Measurements from ENCODE around the gene INPP5B.
"Not testable (repeated sequence)": the region's sequence is repeated elsewhere in the genome, so short reads cannot be mapped to it uniquely, and the experiment has no call there.

INPP5B gene

DNA sequence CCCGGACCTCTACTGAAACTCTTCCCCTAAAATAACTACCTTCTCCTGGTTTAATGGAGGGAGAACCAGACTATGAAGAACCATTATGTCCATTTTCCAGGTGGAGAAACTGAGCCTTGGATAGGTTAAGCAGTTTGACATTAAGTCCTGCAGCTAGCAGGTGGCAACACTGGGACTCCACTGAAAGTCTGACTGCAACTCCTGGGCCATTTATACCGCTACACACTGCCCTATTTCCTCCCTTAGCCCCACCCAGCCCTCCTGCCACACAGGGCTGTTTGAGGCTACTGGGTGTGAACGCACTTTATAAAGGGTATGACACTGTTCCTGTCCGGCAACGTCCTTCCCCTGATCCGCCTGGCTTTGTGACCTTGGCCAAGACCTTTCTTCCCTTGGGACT is 511 bp upstream of the INPP5B start:
- DNase-seq: no peak

DNA sequence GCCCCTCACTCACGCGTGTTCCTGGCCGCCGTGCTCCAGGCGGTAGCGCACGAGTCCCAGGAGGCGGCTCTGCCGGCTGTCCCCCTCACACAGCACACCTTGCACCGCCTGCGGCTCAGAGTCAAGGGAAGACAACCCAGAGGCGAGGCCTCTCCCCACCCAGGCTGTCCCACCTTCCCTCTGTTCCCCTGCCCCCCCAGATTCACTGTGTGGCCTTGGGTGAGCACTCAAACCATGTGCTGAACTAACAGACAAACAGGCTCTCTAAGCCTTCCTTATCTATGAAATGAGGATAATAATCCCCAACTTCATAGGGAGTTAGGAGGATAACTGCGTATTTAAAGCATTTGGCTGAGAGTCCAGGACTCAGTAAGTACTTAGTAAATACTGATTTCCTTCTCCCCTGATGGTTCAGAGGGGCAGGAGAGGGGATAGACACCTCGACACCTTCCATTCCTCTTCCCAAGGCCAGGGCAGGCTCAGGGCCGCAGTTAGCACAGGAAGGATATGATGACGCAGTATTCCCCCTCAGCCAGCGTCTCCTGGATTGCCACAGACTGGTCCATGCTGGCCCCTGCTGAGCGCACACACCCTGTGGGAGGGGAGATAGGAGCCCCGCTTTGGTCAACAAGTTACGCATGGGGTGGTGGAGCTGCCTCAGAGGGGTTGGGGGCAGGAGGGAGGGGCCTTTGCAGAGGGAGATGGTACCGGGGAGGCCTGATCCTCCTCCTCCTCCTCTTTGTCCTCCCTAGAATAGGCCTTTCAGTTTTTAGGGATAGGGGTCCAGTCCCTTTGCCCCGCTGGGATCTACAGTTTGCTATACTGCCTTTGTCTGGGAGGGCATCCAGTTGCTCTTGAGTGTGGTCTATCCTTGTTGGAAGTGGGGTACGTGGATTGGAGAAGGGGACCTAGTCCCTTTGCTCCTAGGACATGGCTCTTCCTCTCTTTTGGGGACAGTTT is 830 bp downstream of the INPP5B start:
- DNase-seq: no peak

DNA sequence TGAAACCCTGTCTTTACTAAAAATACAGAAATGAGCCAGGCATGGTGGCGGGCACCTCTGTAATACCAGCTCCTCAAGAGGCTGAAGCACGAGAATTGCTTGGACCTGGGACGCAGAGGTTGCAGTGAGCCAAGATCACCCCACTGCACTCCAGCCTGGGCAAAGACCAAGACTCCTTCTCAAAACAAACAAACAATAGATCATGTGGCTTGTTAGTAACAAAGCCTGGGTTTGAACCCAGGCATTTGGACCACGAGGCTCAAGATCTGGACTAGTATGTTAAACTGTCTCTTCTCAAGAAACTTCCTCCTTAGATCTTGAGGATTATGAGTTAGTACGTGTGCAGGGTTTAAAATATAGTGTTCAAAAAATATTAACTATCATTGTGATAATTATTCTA is 1.6 kb downstream of the INPP5B start:
- DNase-seq: no peak

DNA sequence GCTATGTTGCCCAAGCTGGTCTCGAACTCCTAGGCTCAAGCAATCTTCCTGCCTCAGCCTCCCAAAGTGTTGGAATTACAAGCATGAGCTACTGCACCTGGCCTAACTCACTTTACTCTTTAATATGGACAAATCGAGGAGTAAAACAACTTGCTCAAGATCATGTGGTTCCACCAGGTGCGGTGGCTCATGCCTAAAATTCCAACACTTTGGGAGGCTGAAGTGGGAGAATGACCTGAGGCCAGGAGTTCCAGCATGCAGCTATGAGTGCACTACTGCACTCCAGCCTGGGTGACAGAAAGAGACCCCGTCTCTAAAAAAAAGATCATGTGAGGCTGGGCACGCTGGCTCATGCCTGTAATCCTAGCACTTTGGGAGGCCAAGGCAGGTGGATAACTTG is 2.0 kb downstream of the INPP5B start:
- DNase-seq: no peak

DNA sequence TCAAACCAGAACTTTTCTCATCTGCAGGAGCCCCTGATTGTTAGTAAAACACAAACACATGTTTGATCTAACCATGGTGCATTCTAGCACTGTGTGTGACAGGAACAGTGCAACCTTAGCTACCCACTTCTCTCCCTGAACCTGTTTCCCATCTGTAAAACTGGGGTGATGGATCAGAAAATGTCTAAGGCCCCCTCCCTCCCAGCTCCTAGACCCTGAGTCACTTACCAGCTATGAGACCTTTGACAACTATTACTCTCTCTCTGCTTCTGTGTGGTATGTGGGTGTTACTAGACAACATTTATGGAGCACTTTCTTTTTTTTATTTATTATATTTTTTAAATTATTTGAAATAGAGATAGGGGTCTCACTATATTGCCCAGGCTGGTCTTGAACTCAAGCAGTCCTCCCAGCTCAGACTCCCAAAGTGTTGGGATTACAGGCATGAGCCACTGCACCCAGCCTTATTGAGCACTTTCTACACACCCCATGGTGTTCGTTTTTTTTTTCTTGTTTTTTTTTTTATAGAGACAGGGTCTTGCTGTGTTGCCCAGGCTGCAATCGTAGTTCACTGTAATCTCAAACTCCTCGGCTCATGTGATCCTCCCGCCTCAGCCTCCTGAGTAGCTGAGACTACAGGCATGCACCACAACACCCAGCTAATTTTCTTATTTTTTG is 2.6 kb downstream of the INPP5B start:
- no peak for DNase-seq

DNA sequence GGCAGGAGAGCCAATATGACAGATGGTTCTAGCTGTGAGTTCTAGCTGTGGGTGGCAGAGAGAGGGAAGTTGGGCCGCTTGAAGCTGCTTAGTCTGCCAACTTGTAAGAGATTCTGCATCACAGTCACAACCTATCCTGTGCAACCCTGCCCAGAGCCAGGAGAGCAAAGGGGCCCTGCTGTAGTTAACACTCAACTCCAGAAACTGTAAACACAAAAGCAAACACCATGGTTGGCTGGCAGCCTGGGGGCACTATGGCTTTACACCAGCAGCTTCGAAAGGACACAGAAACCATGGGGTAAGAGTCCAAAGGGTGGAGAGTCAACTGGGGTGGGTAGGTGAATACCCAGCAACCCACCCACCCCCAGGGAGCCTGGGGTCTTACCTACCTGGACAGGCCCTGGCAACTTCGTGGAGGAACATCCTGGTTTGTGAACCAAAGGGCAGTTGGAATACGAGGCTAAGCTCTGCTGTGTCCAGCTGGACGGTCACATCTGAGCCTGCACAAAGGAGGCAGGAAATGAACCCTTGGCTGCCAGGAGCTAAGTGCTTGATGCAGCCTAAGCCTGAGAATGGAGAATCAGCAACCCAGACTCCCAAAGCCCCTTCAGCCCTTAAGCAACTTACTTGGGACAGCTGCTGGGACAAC is 6.4 kb downstream of the INPP5B start:
- DNase-seq: no peak

DNA sequence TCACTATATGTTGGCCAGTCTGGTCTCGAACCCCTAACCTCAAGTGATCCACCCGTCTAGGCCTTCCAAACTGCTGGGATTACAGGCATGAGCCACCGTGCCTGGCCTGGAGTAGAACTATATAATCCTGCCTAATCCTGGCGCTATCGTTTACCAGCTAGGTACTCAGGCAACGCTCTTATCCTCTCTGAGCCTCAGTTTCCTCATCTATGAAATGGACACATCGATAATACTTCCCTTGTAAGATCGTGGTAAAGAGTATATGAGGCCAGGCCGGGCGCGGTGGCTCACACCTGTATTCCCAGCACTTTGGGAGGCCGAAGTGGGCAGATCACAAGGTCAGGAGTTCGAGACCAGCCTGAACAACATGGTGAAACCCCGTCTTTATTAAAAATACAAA is 10.1 kb downstream of the INPP5B start:
- not testable (repeated sequence) for DNase-seq

DNA sequence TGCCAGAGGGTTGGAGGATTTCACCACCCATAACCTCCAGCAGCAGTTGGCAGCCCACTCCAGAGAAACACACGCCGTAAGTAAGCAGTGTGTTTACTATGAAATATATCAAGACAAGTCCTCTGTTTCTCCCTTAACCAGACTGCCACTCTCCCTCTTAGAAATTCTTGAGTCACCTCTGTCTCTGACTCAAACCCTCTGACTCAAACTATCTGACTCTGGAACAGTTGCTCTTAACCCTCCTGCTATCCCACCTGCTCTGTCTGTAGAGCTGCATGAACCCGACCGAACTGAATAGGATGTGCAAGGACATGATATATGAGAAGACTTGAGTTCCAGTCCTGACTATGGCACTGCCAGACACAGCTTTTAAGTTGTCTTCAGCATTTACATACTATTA is 14.1 kb downstream of the INPP5B start:
- no peak for DNase-seq

DNA sequence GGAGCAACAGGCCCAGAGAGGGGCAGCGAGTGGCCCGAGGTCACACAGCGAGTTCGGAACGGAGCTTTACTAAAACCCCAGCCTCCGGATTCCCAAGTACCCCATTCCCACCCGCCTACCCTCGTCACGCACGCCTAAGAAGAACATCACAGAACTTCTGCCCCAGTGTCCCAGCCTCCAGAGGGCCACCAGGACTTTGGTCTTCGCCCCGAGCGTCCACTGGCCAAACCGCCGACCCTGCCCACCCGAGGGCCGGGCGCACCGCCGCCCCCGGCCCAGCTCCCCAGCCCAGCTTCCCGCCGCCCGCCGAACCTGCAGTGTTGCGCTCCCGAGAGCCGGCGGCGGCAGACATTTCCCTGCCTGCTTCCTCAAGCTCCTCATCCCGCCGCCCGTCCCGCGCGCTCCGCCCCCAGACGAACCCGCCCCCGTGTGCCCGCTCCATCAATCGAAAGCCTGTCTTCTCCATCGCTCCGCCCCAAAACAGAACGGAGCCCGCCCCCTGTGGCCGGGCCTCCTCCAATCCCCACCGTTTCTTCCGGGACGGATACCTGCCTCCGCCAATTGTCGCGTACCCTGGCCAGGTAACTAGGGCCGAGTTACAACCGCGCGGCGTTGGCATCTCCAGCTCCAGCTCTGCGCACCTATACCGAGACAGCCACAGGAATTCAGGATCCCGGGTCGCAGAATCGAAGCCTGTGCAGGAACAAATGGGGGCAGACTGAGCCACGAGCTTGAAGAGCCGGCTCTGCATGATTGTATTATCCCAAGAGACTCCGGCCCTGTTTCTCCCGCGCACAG is 15.3 kb downstream of the INPP5B start:
- peak; percentile 92 for DNase-seq

DNA sequence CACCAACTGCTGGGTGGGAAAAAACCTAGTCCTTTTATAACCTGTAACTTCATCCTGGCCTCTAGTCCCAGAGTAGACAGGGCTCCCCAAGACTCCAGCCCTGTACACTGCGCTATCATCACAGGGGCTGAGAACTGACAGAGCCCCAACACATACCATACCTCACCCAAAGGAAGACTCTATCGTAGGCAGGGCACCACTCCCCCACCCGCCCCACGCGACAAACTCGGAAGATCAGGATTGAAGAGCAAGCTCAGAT is 15.8 kb downstream of the INPP5B start:
- no peak for DNase-seq

DNA sequence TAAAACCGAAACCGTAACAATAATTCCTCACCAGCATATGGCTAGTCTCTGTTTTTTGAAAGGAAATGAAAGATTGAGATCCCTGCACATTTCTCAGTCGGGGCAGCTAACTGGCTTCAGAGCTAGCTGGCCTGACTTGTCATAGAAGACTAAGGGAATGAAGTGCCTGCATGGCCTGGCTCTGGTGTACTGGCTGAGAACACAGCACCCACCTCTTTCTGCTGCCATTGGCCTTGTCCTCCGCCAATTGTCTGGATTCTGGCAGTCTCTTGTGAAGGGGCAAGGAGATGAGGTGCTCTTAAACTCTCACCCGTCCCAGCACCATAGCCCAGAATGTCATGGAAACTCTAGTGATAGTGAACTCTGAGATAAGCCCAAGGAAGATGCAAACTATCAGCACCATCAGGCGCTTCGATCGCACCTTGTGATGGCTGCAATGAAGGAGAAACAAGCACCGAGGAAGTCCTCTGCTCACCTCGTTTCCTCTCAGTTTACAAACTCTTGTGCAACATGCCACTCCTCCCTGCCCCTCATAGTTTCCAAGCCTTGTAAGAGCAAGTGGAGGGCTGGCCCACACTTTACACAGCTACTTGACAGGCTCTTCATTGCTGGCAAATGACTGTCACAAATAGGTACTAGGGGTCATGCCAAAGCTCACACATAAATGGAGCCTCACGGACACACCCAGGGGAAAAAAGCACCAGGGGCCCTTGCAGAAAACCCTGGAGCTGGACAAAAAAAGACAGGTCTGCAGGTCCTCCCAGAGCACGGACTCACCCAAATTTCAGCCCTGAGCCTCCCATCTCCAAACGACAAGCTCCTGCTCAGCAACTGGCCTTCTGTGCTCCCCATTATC is 16.4 kb downstream of the INPP5B start:
- peak in 1 of 2 experiments; percentile 15 for DNase-seq

DNA sequence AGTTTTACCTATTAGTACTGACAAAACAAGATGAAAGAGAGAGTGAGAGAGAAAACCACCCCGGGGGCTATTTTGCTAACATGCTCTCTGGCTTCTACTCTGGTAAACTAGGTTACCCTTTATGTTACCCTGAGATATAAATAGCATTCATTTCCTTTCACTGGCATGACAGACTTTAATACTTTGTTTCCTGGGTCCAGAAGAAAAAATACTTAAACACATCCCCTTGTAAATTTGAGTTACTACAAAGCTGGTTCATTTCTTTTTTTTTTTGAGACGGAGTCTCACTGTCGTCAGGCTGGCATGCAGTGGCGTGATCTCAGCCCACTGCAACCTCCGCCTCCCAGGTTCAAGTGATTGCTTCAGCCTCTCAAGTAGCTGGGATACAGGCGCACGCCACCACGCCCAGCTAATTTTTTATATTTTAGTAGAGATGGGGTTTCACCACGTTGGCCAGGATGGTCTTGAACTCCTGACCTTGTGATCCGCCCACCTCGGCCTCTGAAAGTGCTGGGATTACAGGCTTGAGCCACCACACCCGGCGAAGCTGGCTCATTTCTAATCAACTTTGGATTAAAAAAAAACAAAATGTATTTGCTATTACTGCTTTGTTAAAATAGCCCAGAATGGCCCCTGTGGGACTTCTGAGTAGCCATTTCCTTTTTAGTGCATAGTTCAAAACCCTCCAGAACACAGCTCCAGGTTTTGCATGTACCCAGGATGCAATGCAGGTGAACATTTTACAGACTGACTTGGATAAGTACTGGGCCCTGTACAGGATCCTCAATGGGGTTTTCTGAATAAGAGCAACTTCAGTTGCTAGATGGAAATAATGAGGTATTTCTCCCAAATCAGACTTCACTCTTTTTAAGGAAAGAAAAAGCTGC is 20.6 kb downstream of the INPP5B start:
- DNase-seq: no peak

DNA sequence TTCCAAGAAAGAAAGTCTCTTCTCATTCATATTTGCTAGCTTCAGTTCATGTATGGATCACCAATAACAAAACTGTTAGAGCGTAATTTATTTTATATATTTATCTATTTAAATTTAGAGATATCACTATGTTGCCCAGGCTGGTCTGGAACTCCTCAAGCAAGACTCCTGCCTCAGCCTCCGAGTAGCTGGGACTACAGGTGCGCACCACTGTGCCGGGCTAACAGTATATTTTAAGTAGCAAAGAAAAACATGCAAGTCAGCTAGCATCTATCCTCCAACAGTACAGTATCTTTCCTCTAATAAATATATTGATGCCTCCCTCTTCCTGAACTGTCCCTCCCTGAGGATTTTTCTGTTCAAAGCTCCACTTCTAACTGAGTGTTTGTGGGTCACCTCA is 21.5 kb downstream of the INPP5B start:
- no peak for DNase-seq

DNA sequence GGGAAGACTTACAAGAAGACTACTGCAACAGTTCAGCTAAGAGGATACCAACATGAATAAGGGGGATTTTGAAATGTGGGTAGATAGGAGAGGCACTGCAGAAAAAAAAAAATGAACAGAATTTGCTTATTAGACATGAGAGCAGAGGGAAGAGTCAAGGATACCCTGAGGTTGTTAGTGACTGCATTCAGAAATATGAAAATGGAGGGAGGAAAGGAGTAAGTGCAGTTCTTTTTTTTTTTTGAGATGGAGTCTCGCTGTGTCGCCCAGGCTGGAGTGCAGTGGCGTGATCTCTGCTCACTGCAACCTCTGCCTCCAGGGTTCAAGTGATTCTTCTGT is 23.3 kb downstream of the INPP5B start:
- no peak for DNase-seq

DNA sequence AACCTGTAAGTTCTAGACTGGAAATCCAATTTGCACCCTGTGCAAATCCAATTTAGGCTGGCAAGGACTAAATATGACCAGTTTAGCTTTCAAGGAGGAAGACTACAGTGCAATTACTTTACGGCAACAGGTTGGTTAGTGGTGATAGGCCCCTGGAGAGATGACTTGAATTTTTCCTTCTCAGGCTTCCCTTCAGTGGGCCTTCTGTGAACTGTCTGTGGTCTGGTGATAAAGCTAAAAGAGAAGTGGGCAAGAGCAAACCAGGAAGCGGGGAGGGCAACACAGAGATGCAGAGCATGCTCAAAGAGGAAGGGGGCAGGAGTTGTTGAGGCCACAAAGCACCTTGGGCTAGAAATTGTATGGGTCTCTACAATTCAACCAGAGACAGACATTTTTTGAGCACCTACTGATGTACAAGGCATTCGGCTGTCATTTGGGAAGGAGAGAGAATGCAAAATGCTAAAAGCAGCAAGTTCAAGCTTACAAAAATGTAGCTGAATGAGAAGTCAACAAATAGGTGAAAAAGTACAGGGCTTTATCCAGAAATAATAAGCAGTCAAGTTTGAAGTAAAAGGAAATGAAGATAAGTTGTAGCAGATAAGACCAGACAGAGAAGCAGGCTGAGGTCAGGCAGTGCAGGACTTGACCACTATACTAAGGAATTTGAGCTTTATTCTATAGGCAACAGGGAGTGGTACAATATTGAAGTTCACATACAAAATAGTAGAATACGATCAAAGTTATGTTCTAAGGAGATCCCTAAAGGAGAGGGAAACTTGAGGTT is 23.9 kb downstream of the INPP5B start:
- DNase-seq: peak; percentile 94 to 96

DNA sequence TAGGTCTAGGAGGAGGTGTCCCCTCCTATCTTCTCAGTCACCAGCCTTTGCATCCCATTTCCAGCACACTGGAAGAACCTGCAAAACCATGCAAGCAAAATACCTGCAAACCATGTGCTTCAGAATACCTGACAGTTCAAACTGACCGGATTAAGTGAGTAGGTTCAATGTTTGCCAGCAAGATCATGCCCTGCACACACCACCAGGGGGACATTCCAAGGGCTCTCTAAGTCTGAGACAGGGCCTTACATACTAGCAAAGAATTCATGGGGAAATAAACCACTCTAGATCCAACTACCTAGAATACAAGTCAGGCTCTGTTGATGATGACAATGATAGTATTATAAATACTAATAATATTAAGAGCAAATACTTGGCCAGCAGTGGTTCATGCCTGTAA is 27.6 kb downstream of the INPP5B start:
- no peak for DNase-seq

DNA sequence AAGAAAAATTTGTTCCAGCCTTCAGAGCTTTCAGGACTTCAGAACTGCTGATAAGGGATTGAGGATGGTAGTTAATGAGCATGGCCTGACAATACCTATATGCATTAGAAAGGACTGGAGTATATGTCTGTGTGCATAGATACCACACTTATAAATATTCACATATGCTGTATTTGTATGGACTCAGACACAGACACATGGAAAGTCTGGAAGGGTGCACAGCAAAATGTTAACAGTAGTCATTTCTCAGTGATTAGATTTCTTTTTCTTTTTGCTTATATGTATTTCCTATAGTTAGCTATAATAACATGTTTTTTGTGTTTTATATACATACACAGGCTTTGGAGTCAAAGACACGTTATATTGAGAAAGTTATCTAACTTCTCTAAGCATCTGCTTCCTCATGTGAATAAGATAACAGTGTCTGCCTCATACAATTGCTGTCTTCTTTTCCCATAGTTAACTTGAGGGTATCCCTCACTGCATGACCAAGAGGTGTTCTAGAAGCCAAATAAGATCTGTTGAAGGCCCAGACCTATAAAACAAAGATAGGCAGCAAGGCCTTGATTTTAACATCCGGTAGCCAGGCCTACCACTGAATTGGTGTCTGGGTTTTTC is 31.3 kb downstream of the INPP5B start:
- DNase-seq: no peak

DNA sequence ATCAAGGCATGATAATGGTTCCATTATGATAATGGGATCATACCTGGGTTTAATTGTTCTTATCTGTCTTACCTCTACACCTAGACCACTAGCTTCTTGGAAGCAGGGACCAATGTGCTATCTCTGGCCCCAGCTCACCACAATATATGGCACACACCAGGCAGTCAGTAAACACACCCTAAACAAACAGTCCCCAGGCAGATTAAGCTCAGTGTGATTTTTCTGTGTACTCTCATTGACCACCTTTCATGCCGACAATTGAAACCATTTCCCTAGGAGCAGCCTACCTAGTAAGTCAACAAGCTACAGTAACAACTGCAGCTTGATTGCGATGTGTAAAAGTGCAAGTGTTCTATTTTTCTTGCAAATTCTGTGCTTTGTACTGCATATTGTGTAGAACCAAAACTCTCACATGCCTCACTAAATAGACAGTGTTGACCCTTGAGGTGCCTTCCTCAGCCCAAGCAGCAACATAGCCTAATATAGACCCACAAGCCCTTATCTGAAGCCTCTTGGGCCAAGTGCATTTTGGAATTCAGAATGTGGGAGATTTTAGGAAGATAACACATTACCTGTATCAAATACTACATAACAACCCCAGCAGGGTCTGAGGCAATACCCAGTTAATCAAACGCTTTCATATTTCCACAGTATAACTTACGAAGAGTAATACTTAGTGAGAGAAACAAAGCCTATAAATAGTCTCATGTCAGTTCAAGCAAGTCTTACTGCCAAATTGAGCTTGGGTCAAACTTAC is 32.0 kb downstream of the INPP5B start:
- DNase-seq: no peak

DNA sequence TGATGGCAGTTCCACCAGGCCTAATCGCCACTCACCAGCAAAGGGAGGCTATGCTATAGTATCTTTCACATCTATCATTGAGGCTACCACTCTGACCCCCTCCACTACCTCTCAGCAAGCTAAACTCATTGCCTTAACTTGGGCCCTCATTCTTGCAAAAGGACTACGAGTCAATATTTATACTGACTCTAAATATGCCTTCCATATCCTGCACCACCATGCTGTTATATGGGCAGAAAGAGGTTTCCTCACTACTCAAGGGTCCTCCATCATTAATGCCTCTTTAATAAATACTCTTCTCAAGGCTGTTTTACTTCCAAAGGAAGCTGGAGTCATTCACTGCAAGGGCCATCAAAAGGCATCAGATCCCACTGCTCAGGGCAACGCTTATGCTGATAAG is 35.4 kb downstream of the INPP5B start:
- not testable (repeated sequence) for DNase-seq
